Sigmoid colon (tissue), 4 donors: ENCODE measurements around the gene CCDC190.

ENCODE experiments used
- CTCF ChIP-seq, 4 experiments: fragments of 450-650 bp in 3 of 4; fragments of 200-600 bp in 1 of 4; IDR thresholded peaks; one replicate each; pipeline ENCODE4 v1.5.1; 2016 to 2019; ENCODE audit warnings: antibody characterized with exemption in 4 of 4, mild to moderate bottlenecking in 3 of 4, moderate library complexity in 2 of 4
- EP300 ChIP-seq, 4 donors: sonication (generic); formaldehyde crosslinking; IDR thresholded peaks; one replicate each; pipeline ENCODE4 v1.6.1; 2017; ENCODE audit warnings: antibody characterized with exemption in 4 of 4
- POLR2A ChIP-seq, 2 donors: fragments of 450-650 bp; IDR thresholded peaks; one replicate each; pipeline ENCODE4 v1.6.1; 2016; ENCODE audit warnings: antibody characterized with exemption in 2 of 2, mild to moderate bottlenecking in 2 of 2, moderate library complexity in 2 of 2
- POLR2AphosphoS5 ChIP-seq, 4 donors: sonication (generic); formaldehyde crosslinking; IDR thresholded peaks; one replicate each; pipeline ENCODE4 v1.6.1; 2017; ENCODE audit warnings: antibody characterized with exemption in 4 of 4

GRCh38 chr1:162908780-162909179, 47.8 kb upstream of the CCDC190 start:
- no peak for TF ChIP-seq POLR2A (IDR thresholded peaks at IDR 0.05)
- no peak for TF ChIP-seq CTCF (IDR thresholded peaks at IDR 0.05)
- no peak for TF ChIP-seq EP300 (IDR thresholded peaks at IDR 0.05)
- no peak for TF ChIP-seq POLR2AphosphoS5 (IDR thresholded peaks at IDR 0.05)
